NB4 (cell line): ENCODE results near the gene STPG1.

ENCODE experiments used
- DNase-seq: peaks from one replicate; pipeline ENCODE4 v3.0.0; 2010; ENCODE audit warnings: low read depth
- H3K4me3 ChIP-seq: one replicate; pipeline ENCODE4 v1.5.1; 2011; ENCODE audit warnings: mild to moderate bottlenecking, low read depth, low read length, moderate library complexity
- MYC ChIP-seq: IDR thresholded peaks from 2 replicates; pipeline ENCODE4 v1.6.1; 2011; ENCODE audit warnings: low read depth, low read length
- POLR2A ChIP-seq: IDR thresholded peaks from 2 replicates; pipeline ENCODE4 v1.6.1; 2011; ENCODE audit warnings: mild to moderate bottlenecking; ENCODE audit not compliant: insufficient read length; ENCODE audit errors: extremely low read depth
- TF ChIP-seq, protein P1 (sequence below): IDR thresholded peaks from 2 replicates; pipeline ENCODE4 v1.6.1; 2011; ENCODE audit warnings: low read depth, low read length
- TF ChIP-seq, protein P2 (sequence below): IDR thresholded peaks from one replicate; pipeline ENCODE4 v1.5.1; 2012; ENCODE audit warnings: low read depth, low read length

STPG1 gene

DNA sequence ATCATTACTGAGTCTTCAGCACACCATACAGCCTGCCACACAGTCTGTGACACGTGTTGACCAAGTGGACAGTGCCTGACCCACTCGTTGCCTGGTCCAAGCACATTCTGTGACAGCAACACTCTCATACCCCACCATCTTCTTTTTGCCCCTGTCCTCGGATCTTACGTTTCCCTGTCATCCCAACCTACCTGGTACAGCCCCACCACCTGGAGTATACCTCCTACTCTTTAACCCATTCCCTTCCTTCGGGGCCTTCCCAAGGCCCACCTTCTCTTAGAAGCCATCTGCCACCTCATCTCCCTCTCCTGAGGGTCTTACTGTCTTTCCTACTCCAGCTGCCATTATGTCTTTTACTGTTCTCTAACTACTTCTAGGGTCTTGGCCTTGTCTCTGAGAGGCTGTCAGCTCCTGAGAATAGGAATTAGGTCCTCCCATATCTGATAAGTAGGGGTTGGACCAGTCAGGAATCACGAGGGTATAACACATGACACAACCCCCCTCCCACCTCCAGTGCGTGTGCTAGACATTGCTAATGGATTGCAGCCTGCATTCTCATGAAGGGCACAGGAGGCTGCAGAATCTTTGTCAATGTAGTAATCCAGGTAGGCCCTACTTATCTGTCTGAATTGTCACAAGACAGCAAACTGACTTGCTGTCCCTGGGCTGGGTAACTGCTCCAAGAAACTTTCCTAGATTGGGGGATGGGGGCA is 81.5 kb downstream of the STPG1 start:
- H3K4me3 ChIP-seq: no peak overlapping the region
- no peak for DNase-seq
- TF ChIP-seq, protein P1, sequence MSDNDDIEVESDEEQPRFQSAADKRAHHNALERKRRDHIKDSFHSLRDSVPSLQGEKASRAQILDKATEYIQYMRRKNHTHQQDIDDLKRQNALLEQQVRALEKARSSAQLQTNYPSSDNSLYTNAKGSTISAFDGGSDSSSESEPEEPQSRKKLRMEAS: no peak
- TF ChIP-seq POLR2A (no peak), MYC (no peak)
- TF ChIP-seq, protein P2, sequence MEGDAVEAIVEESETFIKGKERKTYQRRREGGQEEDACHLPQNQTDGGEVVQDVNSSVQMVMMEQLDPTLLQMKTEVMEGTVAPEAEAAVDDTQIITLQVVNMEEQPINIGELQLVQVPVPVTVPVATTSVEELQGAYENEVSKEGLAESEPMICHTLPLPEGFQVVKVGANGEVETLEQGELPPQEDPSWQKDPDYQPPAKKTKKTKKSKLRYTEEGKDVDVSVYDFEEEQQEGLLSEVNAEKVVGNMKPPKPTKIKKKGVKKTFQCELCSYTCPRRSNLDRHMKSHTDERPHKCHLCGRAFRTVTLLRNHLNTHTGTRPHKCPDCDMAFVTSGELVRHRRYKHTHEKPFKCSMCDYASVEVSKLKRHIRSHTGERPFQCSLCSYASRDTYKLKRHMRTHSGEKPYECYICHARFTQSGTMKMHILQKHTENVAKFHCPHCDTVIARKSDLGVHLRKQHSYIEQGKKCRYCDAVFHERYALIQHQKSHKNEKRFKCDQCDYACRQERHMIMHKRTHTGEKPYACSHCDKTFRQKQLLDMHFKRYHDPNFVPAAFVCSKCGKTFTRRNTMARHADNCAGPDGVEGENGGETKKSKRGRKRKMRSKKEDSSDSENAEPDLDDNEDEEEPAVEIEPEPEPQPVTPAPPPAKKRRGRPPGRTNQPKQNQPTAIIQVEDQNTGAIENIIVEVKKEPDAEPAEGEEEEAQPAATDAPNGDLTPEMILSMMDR: no peak

DNA sequence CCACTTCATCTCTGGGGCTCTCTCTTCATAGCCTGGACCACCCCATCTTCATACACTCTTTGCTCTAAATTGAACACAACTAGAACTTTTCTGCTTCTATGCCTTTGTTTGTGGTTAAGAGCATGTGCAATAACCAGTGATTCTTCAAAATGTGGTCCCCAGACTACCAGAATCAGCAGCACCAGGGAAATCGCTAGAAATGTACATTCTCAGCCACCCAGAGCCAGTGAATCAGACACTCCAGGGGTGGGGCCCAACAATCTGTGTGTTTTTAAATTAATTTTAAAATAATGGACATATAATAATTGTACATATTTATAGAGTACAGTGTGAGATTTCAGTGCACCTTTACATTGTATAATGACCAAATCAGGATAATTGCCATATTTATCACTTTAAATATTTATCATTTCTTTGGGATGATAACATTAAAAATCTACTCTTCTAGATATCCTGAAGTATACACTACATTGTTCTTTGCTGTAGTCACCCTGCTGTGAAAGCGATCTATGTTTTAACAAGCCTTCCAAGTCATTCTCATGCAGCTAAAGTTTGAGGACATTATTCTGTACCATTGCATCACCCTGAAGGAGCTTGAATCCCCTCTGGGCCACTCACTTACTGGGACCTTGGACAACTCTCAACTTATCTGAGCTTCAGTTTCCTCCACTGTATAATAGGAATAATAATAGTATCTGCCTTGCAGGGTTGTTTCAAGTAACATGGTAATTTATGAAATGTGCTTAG is 83.6 kb downstream of the STPG1 start:
- DNase-seq: no peak
- no peak for TF ChIP-seq POLR2A
- TF ChIP-seq, protein P2: no peak
- no peak overlapping the region for H3K4me3 ChIP-seq

DNA sequence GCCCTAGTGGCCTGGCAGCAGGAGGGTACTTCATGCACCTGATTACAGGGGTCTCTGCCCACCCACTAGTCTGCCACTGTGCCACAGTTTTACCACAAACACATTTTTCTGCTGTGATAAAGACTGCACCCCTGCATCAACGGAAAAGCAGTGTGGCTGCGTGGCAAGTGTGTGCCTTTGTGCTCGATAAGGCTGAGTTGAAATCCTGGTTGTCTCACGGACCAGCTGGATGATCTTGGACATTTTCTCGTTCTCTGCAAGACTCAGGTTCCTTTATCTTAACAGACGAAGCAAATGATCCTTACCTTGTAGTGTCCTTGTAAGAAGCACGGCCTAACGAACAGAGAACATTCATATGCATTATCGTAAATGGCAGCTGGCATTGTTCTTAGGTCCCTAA is 84.3 kb downstream of the STPG1 start:
- H3K4me3 ChIP-seq: no peak overlapping the region
- TF ChIP-seq POLR2A (no peak), MYC (no peak)
- TF ChIP-seq, protein P1: no peak
- TF ChIP-seq, protein P2: no peak
- no peak for DNase-seq

DNA sequence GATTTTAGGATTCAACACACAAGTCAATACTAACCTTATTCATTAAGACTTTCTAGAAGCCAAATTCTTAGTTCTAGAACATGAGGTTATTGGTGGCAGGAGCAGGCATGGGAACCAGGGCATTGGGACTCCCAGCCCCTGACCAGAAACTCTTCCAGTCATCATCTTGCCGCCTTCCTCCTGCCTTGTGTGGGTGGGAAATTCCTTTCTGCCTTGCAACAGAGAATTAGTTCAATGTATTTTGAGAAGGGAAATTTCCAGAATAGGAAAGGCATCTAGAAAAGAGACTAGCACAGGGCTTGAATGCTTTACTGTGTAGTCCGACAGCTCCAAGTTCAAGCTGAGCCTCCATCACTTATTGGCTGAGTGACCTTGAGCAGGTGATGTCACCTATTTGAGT is 85.7 kb downstream of the STPG1 start:
- TF ChIP-seq, protein P2: no peak
- TF ChIP-seq, protein P1: no peak
- TF ChIP-seq MYC: no peak
- no peak overlapping the region for H3K4me3 ChIP-seq
- DNase-seq: no peak

GRCh38 chr1:24327486-24327885 is 86.1 kb downstream of the STPG1 start:
- H3K4me3 ChIP-seq: no peak overlapping the region
- TF ChIP-seq, protein P1: no peak
- TF ChIP-seq, protein P2: no peak
- TF ChIP-seq POLR2A: no peak
- TF ChIP-seq MYC: no peak
- DNase-seq: no peak
